GM19455 (cell line): ENCODE results near the gene GNA14.
"Not testable (repeated sequence)": the region's sequence is repeated elsewhere in the genome, so short reads cannot be mapped to it uniquely, and the experiment has no call there.

Source experiments
- ATAC-seq: cut with Tn5 transposase; IDR thresholded peaks from one replicate; pipeline ENCODE4 v1.9.1; 2021; ENCODE audit not compliant: unreplicated experiment

GNA14 gene

GRCh38 chr9:77592476-77592875 lies 55.6 kb downstream of the GNA14 start:
- ATAC-seq = no peak

- ATAC-seq = no peak
Measured at GRCh38 chr9:77589046-77589795, 58.9 kb downstream of the GNA14 start.

GRCh38 chr9:77588271-77588937 lies 59.7 kb downstream of the GNA14 start:
- ATAC-seq = no peak

GRCh38 chr9:77587851-77588250 lies 60.3 kb downstream of the GNA14 start:
- no peak for ATAC-seq

GRCh38 chr9:77587042-77587441 lies 61.1 kb downstream of the GNA14 start:
- no peak for ATAC-seq

- no peak for ATAC-seq
Measured at GRCh38 chr9:77586591-77586990, 61.5 kb downstream of the GNA14 start.

- no peak for ATAC-seq
Measured at GRCh38 chr9:77585335-77585786, 62.8 kb downstream of the GNA14 start.

- ATAC-seq = not testable (repeated sequence)
Measured at GRCh38 chr9:77584927-77585326, 63.2 kb downstream of the GNA14 start.

- ATAC-seq = no peak
Measured at GRCh38 chr9:77582961-77583576, 65.1 kb downstream of the GNA14 start.

- ATAC-seq = no peak
Measured at GRCh38 chr9:77582525-77582924, 65.6 kb downstream of the GNA14 start.

GRCh38 chr9:77575785-77576184 lies 72.3 kb downstream of the GNA14 start:
- no peak for ATAC-seq

- ATAC-seq = no peak
Measured at GRCh38 chr9:77569335-77569734, 78.8 kb downstream of the GNA14 start.

- no peak for ATAC-seq
Measured at GRCh38 chr9:77563174-77563573, 84.9 kb downstream of the GNA14 start.

GRCh38 chr9:77562019-77562748 lies 85.9 kb downstream of the GNA14 start:
- ATAC-seq = no peak

- no peak for ATAC-seq
Measured at GRCh38 chr9:77561331-77562018, 86.6 kb downstream of the GNA14 start.

GRCh38 chr9:77556396-77556795 lies 91.7 kb downstream of the GNA14 start:
- ATAC-seq = no peak

GRCh38 chr9:77554586-77555105 lies 93.5 kb downstream of the GNA14 start:
- no peak for ATAC-seq

GRCh38 chr9:77547106-77547730 lies 100.9 kb downstream of the GNA14 start:
- no peak for ATAC-seq

- no peak for ATAC-seq
Measured at GRCh38 chr9:77546376-77546950, 101.7 kb downstream of the GNA14 start.

GRCh38 chr9:77544546-77544945 lies 103.6 kb downstream of the GNA14 start:
- ATAC-seq = no peak
